GM12865 (cell line): ENCODE measurements around the gene PSMC3IP.
A peak's percentile ranks its signal among the peaks of the same experiment; 100 is the strongest.

ENCODE experiments used
- DNase-seq: peaks from one replicate; pipeline ENCODE4 v3.0.0; 2010; ENCODE audit warnings: low read depth
- H3K4me3 ChIP-seq: 2 replicates; pipeline ENCODE4 v1.5.1; 2011; ENCODE audit warnings: mild to moderate bottlenecking, low read depth, low read length, control low read depth
- TF ChIP-seq, protein P1 (sequence below): IDR thresholded peaks from 2 replicates; pipeline ENCODE4 v1.5.1; 2011; ENCODE audit warnings: low read length, control low read depth, low read depth, inconsistent platforms; ENCODE audit not compliant: insufficient read depth; ENCODE audit errors: missing control alignments

Gene PSMC3IP

DNA sequence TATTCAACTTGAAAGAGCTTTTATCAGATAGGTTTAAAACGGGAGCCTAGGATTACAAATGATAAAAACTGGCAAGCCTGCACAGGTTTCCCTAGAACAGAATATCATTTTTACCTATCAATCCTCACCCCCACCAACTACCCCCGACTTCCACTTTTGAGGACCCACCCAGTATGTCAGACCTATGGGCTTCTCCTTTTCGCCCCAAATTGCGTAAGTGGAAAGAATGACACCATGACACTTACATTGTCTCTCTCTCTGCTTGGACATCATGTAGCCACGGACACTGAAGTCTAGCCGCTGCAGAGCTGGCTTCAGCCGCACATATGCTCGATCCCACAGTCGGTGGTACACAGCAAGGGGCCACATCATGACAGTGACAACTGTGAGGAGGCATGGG lies 7.4 kb upstream of the PSMC3IP start:
- TF ChIP-seq, protein P1, sequence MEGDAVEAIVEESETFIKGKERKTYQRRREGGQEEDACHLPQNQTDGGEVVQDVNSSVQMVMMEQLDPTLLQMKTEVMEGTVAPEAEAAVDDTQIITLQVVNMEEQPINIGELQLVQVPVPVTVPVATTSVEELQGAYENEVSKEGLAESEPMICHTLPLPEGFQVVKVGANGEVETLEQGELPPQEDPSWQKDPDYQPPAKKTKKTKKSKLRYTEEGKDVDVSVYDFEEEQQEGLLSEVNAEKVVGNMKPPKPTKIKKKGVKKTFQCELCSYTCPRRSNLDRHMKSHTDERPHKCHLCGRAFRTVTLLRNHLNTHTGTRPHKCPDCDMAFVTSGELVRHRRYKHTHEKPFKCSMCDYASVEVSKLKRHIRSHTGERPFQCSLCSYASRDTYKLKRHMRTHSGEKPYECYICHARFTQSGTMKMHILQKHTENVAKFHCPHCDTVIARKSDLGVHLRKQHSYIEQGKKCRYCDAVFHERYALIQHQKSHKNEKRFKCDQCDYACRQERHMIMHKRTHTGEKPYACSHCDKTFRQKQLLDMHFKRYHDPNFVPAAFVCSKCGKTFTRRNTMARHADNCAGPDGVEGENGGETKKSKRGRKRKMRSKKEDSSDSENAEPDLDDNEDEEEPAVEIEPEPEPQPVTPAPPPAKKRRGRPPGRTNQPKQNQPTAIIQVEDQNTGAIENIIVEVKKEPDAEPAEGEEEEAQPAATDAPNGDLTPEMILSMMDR = no peak
- DNase-seq = no peak
- no peak overlapping the region for H3K4me3 ChIP-seq

DNA sequence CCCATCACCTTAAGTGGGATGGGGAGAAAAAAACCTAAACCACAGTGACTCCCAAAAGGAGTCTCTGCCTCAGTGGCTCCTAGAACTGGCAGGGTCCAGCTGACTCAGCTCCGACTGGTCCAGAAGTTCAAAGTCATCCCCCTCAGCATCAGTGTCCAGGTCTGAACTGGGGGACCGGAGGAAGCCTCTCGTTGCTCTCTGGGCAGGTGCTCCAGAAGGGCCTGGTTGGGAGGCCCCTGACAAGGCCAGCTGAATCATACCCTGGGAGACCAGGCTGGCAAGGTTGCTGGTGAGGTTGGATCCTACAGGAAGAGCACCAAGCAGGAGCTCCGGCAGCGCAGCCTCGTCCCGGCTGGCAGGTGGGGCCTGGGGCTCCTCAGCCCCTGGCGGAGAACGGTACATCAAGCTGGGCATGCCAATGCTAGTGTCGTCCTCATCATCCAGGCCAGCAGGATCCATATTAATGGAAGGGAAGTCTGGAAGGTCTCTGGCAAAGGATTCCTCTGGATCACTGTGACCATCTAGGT lies 4.3 kb upstream of the PSMC3IP start:
- no peak for DNase-seq
- H3K4me3 ChIP-seq = no peak overlapping the region
- TF ChIP-seq, protein P1 = no peak

DNA sequence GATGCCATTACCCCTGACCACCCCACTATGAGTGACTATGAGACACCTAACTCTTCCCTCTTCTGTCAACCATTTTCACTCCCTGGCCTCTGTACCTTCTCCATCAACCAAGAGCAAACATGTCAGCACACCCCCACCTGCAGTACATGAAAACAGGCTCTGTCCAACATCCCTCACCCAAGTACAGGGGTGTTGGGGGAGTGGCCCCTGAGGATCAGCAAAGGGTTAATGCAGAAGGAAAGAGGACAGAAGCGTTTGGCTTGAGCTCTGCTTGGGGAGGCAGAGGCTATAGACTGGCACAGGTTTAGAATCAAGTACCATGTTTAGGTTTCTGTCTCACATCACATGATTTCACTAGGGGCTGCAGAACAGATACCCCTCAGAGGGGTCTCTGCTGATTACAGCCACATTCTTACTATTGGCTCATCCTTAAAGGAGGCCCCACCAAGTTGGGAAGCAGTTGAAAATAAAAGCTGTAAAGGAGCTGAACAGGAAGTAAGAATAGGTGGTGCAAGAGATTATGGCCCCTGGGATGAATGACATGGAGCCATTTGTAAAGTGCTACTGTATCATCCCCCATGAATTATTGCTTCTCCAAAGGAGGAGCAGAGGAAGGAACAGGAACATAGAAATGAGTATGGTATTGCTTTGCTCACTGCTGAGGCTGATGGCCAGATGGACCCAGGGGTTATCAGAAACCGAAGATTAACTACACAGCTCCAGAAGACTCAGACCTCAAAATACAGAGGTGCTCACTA lies 2.4 kb upstream of the PSMC3IP start:
- no peak for DNase-seq
- H3K4me3 ChIP-seq = no peak overlapping the region
- TF ChIP-seq, protein P1 = no peak

DNA sequence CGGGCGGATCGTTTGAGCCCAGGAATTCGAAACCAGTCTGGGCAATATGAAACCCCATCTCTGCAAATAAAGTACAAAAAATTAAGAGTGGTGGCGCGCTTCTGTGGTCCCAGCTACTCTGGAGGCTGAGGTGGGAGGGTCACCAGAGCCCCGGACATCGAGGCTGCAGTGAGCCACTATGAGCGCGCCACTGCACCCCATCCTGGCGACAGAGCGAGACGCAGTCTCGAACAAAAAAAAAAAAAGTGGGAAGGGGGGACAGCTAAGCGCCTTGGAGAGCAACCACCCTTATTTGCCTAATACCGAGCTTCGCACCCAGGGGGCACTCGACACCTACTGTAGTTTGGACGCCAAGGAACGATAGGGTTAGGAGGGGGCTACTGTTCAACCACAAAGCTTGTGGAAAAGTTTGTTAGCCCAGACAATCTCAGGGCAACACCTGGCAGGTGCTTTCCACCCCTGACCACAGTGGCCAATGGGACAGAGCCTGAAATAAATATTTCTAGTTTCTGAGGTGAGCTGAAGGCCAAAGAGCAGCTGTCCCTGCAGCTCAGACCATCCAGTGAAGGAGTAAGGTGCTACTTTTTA lies 847 bp upstream of the PSMC3IP start:
- TF ChIP-seq, protein P1 = peak; percentile 79
- H3K4me3 ChIP-seq = peak overlapping the region; percentile 79
- peak; percentile 97 for DNase-seq

DNA sequence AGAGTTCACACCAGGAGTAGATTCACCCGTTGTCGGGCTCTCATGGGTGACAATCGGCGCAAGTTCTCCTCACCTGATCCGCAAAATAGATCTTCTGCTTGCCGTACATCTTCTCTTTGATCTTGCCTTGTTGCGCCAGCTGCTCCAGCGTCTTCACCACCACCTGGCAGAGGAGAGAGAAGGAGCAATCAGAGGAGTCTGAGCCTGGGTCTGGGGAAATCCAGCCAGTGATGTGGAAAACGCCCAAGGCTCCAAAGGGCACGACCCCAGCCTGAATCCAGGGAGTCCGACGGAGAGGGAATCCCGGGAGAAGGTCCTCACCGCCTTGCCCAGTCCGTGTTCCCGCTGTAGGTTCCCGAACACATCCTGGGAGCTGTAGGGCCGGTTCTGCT lies 393 bp downstream of the PSMC3IP start:
- H3K4me3 ChIP-seq = peak overlapping the region; percentile 79
- TF ChIP-seq, protein P1 = no peak
- DNase-seq = peak; percentile 35

DNA sequence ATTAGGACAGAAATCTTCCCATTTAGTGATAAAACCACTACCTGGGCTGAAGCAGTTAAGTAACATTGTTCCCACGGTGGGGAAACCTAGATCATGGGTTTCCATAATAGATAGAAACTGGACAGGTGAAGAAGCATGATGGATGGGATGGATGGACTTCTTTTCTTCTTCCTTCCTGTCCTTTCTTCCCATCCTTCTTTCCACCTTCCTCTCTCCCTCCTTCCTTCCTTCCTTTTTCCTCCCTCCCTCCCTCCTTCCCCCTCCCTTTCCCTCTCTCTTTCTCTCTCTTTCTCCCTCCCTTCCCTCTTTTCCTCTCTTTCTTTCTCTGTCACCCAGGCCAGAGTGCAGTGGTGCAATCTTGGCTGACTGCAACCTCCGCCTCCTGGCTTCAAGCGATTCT lies 3.1 kb downstream of the PSMC3IP start:
- no peak for DNase-seq
- H3K4me3 ChIP-seq = no peak overlapping the region
- TF ChIP-seq, protein P1 = no peak

DNA sequence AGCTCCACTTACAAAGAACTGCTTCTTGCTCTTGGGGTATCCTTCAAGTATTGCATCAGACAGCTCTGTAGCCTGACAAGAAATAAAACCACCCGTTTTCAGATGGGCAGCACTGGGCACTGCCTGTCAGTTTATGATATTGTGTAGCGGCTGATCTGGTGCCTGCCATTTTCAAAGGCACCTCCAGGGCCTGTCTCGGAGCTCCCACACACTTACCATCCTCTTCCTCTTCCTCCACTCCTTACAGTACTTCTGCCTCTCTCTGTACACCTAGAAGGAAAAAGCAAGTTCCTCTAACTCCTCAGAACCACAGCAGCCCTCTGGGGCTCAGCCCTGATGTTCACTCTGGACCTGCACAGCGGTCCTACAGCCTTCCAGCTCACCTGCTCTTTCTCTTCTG lies 4.4 kb downstream of the PSMC3IP start:
- no peak for DNase-seq
- no peak overlapping the region for H3K4me3 ChIP-seq
- TF ChIP-seq, protein P1 = no peak
